GM18498 (cell line): ENCODE measurements around the gene KATNA1.
"Not testable (repeated sequence)": the region's sequence is repeated elsewhere in the genome, so short reads cannot be mapped to it uniquely, and the experiment has no call there.

ENCODE experiments used
- ATAC-seq: cut with Tn5 transposase; IDR thresholded peaks from one replicate; pipeline ENCODE4 v1.9.1; 2021; ENCODE audit warnings: mild to moderate bottlenecking, moderate library complexity; ENCODE audit not compliant: unreplicated experiment

The KATNA1 gene

DNA sequence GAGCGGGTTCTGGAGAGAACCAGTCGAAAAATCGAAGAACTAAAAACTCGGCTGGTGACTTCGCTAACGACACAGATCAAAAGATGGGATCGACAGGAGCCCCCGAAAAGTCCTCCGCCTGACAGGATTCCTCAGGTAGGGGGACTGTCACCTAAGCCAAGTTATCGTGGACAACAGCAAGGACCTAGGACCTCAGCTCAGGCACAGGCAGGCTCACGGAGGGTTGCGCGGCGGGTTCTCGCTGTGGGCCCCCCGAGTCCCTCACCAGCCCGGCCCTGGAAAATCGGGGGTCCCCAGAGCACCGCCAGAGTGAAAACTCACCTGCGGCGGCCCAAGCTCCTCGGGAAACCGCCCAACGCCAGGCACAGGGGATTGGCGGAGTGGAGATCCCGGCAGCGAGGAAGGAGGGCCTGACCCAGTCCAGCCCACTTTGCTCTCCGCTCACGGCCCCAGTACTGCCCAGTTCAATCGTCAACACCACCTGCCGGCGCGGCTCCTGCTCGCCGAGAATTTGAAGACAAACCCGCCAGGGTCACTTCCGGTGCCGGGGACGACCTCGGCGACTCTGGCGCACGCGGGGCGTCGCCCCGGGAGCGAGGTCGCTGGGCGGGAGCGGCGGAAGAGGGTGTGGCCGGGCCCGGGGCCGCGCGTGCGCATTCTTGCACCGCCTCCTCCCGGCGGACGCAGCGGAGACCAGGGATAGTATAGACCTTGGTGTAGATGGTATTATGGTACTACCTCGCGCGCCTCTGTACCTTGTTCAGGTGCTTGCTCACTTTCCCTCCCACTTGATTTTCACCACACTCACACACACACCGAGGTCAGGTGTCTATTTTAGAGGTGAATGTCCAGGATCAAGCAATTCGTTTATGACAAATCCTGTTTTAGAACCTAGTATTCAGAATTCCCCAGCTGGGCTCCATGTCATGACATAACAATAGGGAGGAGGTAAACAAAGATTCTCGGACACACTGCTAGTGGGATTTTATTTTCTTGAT, at the start of gene KATNA1:
Gene KATNA1 (minus strand): TSS at position 567 of the 998 bp plus-strand sequence. CDS start 10,167 bp downstream, outside the sequence.
- peak; percentile 93 for ATAC-seq

DNA sequence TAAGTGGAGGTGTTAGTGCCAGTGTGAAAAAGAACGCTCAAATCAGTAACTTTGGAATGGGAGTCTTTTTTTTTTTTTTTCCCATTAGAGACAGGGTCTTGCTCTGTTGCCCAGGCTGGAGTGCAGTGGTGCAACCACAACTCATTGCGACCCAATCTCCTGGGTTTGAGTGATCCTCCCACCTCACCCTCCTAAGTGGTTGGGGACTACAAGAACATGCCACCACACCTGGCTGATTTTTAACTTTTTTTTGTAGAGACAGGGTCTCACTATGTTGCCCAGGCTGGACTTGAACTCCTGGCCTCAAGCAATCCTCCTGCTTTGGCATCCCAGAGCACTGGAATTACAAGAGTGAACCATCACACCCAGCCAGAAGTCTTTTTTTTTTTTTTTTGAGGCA, 49.7 kb upstream of the KATNA1 start:
- no peak for ATAC-seq

DNA sequence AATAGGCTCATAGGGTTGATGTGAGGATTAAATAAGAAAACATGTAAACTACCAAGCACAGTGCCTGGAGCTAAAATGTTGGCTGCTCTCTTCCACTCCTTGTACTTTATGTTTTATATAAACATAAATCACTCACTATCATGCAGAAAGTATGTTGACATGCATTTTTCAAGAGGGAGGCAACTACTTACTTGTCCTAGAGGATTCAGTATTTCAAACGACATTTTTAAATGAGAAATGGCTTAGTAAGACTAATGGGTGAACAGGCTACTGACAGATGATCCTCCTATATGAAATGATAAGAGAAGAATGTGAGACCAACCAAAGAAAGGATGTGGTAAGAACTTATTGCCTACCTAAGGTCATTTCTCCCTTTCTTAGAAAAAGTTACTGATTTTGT, 48.4 kb upstream of the KATNA1 start:
- no peak for ATAC-seq

DNA sequence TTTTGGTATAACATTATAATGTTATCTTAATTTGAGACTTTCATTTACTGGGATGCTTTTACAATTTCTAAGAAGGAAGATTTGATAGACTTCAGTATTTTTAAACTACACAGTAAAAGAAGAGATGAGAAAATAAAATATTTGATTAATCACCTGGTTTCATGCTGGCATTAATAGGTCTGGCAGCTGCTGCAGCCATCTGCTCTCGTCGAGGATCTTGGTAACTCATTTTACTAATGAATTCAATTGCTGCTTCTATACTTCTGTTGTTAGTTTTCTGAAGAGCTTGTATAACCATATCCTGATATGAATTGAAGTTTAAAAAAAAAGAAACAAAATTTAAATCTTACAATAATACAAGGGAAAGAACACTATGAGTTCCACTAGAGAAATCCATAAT, 46.4 kb upstream of the KATNA1 start:
- no peak for ATAC-seq

DNA sequence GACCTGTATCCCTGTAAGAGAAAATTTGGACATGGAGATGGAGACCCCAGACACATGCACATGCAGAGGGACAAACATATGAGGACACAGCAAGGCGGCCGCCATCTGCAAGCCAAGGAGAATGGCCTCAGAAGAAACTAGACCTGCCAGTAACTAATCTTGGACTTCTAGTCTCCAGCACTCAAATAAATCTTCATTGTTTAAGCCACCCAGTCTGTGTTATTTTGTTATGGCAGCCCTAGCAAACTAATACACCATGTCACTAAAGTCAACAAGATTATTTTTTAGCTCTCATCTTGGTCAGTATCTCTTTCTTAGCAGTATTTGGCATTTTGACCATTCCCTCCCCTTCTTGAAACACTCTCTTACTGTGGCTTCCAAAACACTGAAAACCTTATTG, 42.7 kb upstream of the KATNA1 start:
- no peak for ATAC-seq

DNA sequence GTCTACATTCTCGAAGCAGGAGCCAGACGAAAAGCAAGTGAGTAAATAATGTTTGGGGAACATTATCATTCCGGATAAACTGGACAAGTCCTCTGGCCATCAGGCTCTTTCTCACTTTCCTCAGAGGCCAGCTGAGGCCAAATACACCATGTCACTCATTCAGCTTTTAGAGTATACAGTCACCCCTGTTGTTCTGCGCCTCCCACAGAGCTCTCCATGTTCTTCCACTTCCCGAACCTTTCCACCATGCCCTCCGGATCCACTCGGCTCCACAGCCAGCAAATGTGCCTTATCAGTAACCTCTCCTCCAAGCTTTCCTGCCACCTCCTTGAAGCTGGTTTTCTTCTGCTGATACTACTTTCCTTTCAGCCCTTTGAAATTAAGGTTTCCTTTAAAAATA, 37.7 kb upstream of the KATNA1 start:
- ATAC-seq = no peak

DNA sequence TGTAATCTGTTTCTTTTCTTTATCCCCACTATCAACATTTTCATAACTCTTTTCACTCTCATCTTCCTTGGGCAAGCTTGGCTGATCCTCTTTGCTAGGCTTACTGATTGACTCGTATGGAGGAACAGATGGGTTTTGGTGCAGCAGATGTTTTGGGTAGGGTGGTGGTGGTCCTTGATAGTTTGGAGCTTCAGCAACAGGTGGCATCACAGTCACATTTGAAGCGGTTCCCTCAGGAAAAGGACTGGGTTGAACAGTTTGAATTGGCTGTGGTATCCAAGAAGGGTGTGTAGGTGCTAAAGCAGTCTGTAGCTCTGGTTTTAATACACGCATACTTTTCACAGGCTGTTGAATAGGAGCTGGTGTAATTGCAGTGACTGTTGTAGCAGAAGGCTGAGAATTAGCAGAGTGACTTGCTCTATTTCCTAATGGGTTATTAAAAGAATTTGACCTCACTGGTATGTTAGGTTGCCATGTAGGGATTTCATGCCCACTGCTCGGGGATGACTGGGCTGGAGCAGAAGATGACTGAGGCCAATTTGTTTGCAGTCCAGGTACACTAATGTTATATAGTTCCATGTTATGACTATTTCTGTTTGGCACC, 34.8 kb upstream of the KATNA1 start:
- ATAC-seq = no peak

DNA sequence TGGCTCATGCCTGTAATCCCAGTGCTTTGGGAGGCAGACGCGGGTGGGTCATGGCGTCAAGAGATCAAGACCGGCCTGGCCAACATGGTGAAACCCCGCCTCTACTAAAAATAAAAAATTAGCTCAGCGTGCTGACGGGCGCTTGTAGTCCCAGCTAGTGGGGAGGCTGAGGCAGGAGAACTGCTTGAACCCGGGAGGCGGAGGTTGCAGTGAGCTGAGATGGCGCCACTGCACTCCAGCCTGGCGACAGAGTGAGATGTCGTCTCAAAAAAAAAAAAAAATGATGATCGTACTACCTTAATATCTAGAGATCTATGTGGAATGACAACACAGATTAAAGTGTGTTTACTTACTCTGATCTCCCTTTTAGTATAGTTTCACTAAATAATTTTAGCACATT, 33.3 kb upstream of the KATNA1 start:
- ATAC-seq = not testable (repeated sequence)

DNA sequence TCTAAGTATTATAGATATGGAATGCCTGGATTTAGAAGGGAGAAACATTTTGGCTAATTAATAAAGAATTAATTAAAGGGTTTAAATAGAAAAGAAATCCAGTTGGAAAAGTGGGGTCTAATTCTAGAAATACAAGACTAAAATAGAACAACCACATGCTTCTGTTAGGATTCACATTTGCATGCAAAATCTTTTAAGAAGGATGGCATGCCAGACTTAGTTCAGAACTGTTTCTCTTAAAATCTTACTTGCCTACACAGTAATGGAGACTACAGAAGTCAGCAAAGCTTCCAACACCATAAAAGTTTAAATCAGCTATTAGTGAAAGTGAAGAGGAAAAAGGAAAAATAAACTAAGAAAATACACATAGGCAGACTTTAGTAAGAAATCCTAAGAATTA, 32.7 kb upstream of the KATNA1 start:
- ATAC-seq = no peak

DNA sequence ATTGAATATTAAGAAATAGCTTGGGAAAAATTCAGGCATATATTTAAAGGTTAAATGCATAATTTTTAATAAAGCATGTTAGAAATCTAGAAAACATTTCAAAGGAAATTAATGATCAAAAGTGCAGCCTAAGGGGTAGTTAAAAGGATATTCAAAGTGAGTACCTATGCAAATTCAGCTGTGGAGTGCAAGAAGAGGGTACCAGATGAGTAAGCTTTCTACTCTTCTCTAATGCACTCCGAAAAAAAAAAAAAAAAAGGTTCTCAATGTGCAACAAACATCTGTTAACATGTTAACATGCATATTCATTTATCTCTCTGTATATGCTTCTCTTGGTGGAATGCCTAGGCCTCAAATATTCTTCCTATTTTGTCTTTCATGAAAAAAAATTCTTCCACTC, 32.0 kb upstream of the KATNA1 start:
- ATAC-seq = no peak

DNA sequence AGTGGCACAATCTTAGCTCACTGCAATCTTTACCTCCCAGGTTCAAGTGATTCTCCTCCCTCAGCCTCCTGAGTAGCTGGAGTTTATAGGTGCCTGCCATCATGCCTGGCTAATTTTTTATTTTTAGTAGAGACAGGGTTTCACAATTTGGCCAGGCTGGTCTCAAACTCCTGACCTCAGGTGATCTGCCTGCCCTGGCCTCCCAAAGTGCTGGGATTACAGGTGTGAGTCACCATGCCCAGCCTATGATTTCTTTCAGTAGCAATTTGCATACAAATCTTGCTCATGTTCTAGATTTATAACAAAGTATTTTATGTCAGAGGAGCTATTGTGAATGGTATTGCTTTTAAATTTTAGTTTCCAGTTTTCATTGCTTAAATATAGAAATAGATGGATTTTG, 23.8 kb upstream of the KATNA1 start:
- ATAC-seq = not testable (repeated sequence)

DNA sequence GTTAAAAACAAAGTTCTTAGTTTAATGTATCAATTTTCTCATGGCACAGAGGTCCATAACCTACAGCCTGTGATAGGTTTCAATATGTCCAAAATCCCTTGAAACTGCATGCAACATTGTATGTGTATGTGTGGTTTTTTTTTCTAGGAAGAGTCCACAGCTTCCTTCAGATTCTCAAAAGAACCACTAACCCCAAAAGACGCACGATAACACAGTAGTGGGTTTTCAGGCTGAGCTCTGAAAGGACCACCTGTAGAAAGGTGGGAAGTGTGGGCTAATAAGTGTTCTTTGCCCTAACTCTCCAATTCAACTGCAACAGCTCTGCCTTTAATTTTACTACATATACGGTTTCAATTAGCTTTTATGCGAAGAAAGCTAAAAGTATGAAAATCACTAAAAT, 11.5 kb upstream of the KATNA1 start:
- no peak for ATAC-seq

DNA sequence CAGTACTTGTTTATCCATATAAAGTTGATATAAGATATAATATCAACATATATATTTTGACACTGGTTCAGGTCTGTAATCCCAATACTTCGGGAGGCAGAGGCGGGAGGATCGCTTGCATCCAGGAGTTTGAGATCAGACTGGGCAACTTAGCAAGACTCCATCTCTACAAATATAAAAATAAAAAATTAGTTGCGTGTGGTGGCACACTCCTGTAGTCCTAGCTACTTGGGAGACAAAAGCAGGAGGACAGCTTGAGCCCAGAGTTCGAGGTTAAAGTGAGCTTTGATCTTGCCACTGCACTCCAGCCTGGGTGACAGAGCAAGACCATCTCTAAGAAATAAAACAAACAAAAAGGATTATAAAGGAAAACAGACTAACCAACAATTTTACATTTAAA, 8.9 kb upstream of the KATNA1 start:
- ATAC-seq = no peak

DNA sequence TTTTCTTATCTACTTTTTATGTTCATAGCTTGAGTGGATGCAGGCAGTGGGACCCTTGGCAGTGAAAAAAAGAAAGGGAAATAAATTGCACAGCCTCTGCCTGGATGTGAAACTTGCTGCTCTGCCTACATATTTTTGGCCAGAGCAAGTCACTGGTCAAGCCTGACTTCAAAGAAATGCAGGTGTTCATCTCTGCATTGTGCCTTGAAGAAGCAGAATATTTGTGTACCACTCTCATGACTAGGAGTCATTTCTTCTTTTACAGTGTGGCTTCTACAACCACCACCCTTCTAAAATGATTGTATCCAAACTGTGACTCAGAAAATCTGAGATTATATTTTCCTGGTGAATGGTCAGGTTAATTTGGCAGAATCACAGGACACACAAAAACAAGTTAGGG, 2.5 kb upstream of the KATNA1 start:
- no peak for ATAC-seq

DNA sequence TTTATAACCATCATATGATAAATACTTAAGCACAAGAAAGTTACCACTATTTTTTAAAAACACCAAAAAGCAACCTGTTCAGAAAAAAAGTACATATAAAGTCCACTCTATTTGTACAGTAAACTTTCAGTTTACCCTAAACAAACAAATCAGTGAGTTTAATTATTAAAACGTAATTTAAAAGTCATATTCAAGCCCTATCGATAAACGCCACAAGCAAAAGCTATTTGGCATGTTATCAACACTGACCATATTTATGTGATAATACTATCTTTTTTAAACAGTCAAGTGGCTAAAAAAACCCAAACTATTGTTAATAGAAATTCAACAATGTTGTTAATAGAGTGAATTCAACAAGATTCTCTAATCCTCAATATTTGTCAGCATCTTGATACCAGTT, 1.9 kb downstream of the KATNA1 start:
- ATAC-seq = no peak

DNA sequence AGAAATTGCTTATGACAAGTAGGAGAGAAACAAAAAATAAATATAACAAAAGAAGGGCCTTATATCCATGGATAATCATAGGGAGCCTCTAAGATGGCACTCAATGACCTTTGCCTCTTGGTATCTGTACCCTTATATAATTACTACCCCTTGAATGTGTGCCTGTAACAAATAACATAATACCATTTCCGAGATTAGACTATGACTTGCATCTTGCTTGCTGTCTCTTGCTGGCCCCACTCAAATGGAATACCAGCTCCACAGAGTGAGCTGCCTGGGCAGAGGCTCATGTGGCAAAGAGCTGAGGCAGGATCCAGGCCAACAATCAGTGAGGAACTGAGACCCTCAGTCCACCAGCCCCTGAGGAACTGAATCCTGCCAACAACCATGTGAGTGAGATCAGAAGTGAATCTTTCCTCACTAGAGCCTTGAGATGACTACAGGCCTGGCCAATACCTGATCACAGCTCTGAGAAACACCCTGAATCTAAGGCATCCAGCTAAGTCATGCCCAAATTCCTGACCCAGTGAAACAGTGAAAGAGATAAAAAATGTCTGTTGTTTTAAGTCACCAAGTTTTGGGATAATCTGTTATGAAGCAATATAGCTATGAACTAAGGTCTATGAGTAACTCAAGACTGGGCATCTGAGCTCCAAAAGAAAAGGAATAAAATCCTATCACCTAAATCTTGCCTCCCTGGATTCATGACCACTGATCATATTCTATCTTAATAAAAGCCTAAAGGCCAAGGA, 5.5 kb downstream of the KATNA1 start:
- ATAC-seq = peak; percentile 53

DNA sequence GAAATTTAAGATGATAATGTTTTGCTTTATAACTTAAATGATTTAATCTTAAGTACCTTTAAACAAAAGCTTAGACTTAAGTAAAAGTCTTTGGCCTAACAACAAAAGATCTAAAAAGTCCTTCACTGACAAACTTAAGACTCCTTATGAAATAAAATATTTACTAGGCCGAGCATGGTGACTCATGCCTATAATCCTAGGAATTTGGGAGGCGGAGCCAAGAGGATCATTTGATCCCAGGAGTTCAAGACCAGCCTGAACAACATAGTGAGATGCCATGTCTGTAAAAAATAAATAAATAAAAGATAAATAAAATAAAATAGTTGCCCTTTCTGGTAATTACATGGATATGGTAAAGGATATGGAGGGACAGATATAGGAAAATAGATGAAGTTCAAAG, 12.4 kb downstream of the KATNA1 start:
- ATAC-seq = no peak

DNA sequence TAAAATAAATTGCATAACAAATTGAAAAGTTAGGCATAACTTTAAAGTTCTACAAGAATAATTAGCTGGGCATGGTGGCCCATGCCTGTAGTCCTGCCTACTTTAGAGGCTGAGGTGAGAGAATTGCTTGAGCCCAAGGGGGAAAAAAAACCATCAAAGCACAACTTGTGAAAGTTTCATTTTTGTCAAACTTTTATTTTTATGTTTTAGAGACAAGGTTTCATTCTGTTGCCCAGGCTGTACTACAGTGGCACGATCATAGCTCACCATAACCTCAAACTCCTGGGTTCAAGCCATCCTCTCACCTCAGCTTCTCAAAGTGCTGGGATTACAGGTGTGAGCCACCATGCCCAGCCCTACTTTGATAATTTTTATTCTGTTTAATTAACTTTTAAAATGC, 14.2 kb downstream of the KATNA1 start:
- no peak for ATAC-seq

DNA sequence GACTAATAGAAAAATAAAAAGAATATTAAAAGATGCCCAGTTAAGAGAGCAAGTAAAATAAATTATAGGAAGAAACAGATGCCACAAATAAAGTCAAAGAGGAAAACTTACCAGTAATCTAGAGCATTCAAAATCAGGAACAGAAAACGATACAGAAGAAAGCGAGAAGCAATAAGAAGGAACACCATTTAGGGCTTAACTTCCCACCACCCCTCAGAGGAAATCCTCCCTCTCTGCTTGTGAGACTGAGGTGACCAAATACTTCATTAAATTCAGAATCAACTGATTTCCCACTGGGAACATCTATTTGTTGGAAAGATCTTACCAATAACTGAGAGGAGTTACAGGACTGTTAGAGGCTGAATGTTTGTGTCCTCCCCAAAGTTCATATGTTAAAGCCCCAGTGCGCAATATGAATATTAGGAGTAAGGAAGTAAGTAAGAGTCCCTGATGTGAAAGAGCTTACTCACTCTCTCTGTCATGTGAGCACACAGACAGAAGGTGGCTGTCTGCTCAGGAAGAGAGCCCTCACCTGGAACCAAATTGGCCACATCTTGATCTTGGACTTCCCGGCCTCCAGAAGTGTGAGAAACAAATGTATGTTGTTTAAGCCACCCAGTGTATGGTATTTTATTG, 19.5 kb downstream of the KATNA1 start:
- ATAC-seq = peak; percentile 85

DNA sequence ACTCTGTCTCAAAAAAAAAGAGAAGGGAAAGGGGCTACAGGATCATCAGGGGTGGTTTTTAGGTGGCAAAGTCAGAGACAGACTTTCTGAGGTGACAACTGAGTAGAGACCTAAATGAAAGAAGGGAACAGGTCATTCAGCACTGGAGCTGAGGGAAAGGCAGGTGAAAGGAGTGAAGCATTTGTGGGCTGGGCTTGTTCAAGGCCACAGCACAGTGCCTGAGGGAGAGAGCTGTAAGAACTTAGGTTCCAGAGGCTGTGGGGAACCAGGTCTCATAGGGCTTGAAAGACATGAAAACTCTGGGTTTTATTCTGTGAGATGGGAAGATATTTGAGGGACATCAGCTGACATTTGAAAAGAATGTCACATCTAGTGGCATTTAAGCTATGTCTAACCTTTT, 20.8 kb downstream of the KATNA1 start:
- no peak for ATAC-seq

DNA sequence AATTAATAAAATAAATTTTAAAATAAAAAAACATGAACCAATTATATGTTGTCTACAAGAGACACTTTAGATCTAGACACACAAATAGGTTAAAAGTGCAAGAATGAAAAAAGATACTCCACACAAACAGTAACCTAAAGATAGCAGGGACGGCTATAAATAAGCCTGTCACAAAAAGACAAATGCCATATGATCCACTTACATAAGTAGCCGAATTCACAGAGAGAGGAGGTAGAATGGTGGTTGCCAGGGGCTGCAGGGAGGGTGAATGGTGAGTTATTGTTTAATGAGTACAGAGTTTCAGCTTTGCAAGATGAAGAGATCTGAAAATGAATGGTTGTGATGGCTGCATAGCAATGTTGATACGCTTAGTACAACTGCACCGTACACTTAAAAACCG, 32.7 kb downstream of the KATNA1 start:
- no peak for ATAC-seq
